Epithelial cell of proximal tubule (primary cell): Measurements from ENCODE around the gene SGK2. TPM values are rescaled to one million over a fixed set of nuclear protein-coding genes. Genes with fewer than 3 reads are reported as not detected.

Source experiments
- DNase-seq: peaks from one replicate; pipeline ENCODE4 v3.0.0-alpha.2; 2011; ENCODE audit warnings: low read depth
- H3K4me3 ChIP-seq: 2 replicates; pipeline ENCODE4 v1.5.1; 2011; ENCODE audit warnings: low read depth, mild to moderate bottlenecking, low read length
- CTCF ChIP-seq: conservative IDR thresholded peaks from 2 replicates; pipeline ENCODE4 v1.5.1; 2012; ENCODE audit warnings: low read depth, mild to moderate bottlenecking, low read length
- total RNA-seq: library from RNA; depleted of rRNA; stranded (reverse); fragments of >200 nt; gene quantifications from 2 replicates; pipeline ENCODE4 v1.2.3, GENCODE V29; 2015

SGK2 gene
- total RNA-seq, 1 donor from 2014 or later = 5.9 TPM

GRCh38 chr20:43516251-43516824 is 42.5 kb upstream of the SGK2 start:
- TF ChIP-seq CTCF = no peak
- no peak for DNase-seq
- no peak overlapping the region for H3K4me3 ChIP-seq

- TF ChIP-seq CTCF = no peak
- DNase-seq = no peak
- H3K4me3 ChIP-seq = no peak overlapping the region
These were observed 38.7 kb upstream of the SGK2 start for GRCh38 chr20:43520074-43520630.

GRCh38 chr20:43525021-43525420 is 33.8 kb upstream of the SGK2 start:
- no peak overlapping the region for H3K4me3 ChIP-seq
- TF ChIP-seq CTCF = no peak
- DNase-seq = no peak

GRCh38 chr20:43528258-43528875 is 30.5 kb upstream of the SGK2 start:
- TF ChIP-seq CTCF = no peak
- DNase-seq = no peak
- H3K4me3 ChIP-seq = no peak overlapping the region

- no peak for TF ChIP-seq CTCF
- DNase-seq = no peak
- H3K4me3 ChIP-seq = no peak overlapping the region
These were observed 29.8 kb upstream of the SGK2 start for GRCh38 chr20:43529051-43529450.

GRCh38 chr20:43529457-43530153 is 29.2 kb upstream of the SGK2 start:
- H3K4me3 ChIP-seq = no peak overlapping the region
- no peak for DNase-seq
- no peak for TF ChIP-seq CTCF
